Panc1 (cell line): Measurements from ENCODE around the gene IAPP. TPM values are rescaled to one million over a fixed set of nuclear protein-coding genes. Genes with fewer than 3 reads are reported as not detected.
"Not testable (repeated sequence)": the region's sequence is repeated elsewhere in the genome, so short reads cannot be mapped to it uniquely, and the experiment has no call there.

Experiments used
- ATAC-seq: fragments of 200-7000 bp; cut with Tn5 transposase; 2 replicates; pipeline ENCODE4 v1.9.1; 2020; ENCODE audit warnings: mild to moderate bottlenecking, moderate library complexity
- BruUV-seq: library from RNA; stranded (reverse); fragments of 400-500 nt; replicated peaks from 2 replicates; lab custom pipeline; 2021; lab: Mats Ljungman, UMichigan
- CTCF ChIA-PET: fragments of 300-600 bp; sonication (Branson Sonifier 250); formaldehyde crosslinking; loops from one replicate; lab custom pipeline; 2022; ENCODE audit warnings: antibody characterized with exemption; lab: Charles Lee
- POLR2A ChIA-PET: fragments of 300-600 bp; sonication (Branson Sonifier 250); formaldehyde crosslinking; loops from one replicate; lab custom pipeline; 2022; ENCODE audit warnings: antibody characterized with exemption; lab: Charles Lee
- DNase-seq: peaks from one replicate; pipeline ENCODE4 v3.0.0-alpha.2; 2010; ENCODE audit warnings: low read depth, low spot score
- H3K27ac ChIP-seq: 2 replicates; pipeline ENCODE4 v1.5.1; 2011; ENCODE audit warnings: mild to moderate bottlenecking, low read length, inconsistent platforms
- H3K27me3 ChIP-seq: fragments of 200-500 bp; sonication (Bioruptor generic); 2 replicates; pipeline ENCODE4 v1.6.0; 2014; ENCODE audit warnings: low read length, inconsistent platforms; ENCODE audit not compliant: control insufficient read depth, insufficient read depth
- H3K36me3 ChIP-seq: fragments of 200-500 bp; sonication (Bioruptor generic); 2 replicates; pipeline ENCODE4 v1.5.1; 2014; ENCODE audit warnings: inconsistent platforms, mild to moderate bottlenecking, low read length, moderate library complexity; ENCODE audit not compliant: control insufficient read depth, insufficient read depth
- H3K4me1 ChIP-seq: 2 replicates; pipeline ENCODE4 v1.5.1; 2011; ENCODE audit warnings: inconsistent platforms, mild to moderate bottlenecking, low read length, moderate library complexity; ENCODE audit not compliant: control insufficient read depth, insufficient read depth
- H3K4me3 ChIP-seq, 2 experiments: 2 replicates each; pipeline ENCODE4 v1.5.1; 2011 to 2012; ENCODE audit warnings: low read depth in 2 of 2, low read length in 2 of 2, mild to moderate bottlenecking in 2 of 2, inconsistent platforms in 1 of 2, moderate library complexity in 1 of 2
- H3K9me3 ChIP-seq: fragments of 200-500 bp; sonication (Bioruptor generic); 2 replicates; pipeline ENCODE4 v1.5.1; 2014; ENCODE audit warnings: low read depth, mild to moderate bottlenecking, inconsistent platforms, low read length, moderate library complexity; ENCODE audit not compliant: control insufficient read depth, insufficient read depth
- CTCF ChIP-seq: fragments of 450-650 bp; IDR thresholded peaks from 2 replicates; pipeline ENCODE4 v1.5.1; 2017; ENCODE audit warnings: mild to moderate bottlenecking
- POLR2AphosphoS5 ChIP-seq: IDR thresholded peaks from 2 replicates; pipeline ENCODE4 v1.6.1; 2012; ENCODE audit warnings: mild to moderate bottlenecking, low read depth, low read length, moderate library complexity
- SIN3A ChIP-seq: IDR thresholded peaks from 2 replicates; pipeline ENCODE4 v1.6.1; 2012; ENCODE audit warnings: low read depth, mild to moderate bottlenecking, low read length, moderate library complexity, borderline replicate concordance; ENCODE audit not compliant: insufficient read depth
- TCF7L2 ChIP-seq: IDR thresholded peaks from 2 replicates; pipeline ENCODE4 v1.6.1; 2011; ENCODE audit warnings: mild to moderate bottlenecking, low read depth, low read length, inconsistent platforms
- in situ Hi-C: cut with HindIII; loops from 2 replicates; pipeline ENCODE4 v1.10.0; 2016; ENCODE audit warnings: low sequenced_read_pairs, low pct_unique_long_range_greater_than_20kb
- intact Hi-C: fragments of 100-400 bp; cut with micrococcal nuclease; formaldehyde crosslinking; loops from one replicate; pipeline ENCODE4 v1.10.0; 2022; ENCODE audit not compliant: unreplicated experiment
- total RNA-seq: library from RNA; stranded (reverse); gene quantifications from one replicate; pipeline ENCODE4 v1.2.1, GENCODE V29; 2021; ENCODE audit not compliant: unreplicated experiment
- TF ChIP-seq, protein P1 (sequence below), 2 experiments: IDR thresholded peaks; 2 replicates each; pipeline ENCODE4 v1.6.1; 2011 to 2012; ENCODE audit warnings: low read depth in 2 of 2, control low read depth in 1 of 2, low read length in 1 of 2, mild to moderate bottlenecking in 1 of 2, moderate library complexity in 1 of 2; ENCODE audit not compliant: insufficient read depth in 1 of 2

The IAPP gene
- total RNA-seq, 1 experiment from 2014 or later, result not detected

GRCh38 chr12:21419009-21419699 is 46.5 kb downstream of the IAPP start:
- CTCF ChIA-PET, result not testable (repeated sequence)

GRCh38 chr12:21428241-21428640 is 55.5 kb downstream of the IAPP start:
- ChIA-PET POLR2A (no interaction called here), CTCF (no interaction called here)
- no peak for ATAC-seq
- no peaks in the 10 kb centered on the region for H3K9me3 ChIP-seq
- no peak for DNase-seq
- in situ Hi-C loops, result no loop called here
- no peaks in the 10 kb centered on the region for H3K4me1 ChIP-seq
- no peaks in the 10 kb centered on the region for H3K27me3 ChIP-seq
- no peak overlapping the region for H3K27ac ChIP-seq
- H3K4me3 ChIP-seq, result no peak overlapping the region
- no peaks in the 10 kb centered on the region for H3K36me3 ChIP-seq
- TF ChIP-seq SIN3A (no peak), POLR2AphosphoS5 (no peak), CTCF (no peak), TCF7L2 (no peak)
- TF ChIP-seq, protein P1, sequence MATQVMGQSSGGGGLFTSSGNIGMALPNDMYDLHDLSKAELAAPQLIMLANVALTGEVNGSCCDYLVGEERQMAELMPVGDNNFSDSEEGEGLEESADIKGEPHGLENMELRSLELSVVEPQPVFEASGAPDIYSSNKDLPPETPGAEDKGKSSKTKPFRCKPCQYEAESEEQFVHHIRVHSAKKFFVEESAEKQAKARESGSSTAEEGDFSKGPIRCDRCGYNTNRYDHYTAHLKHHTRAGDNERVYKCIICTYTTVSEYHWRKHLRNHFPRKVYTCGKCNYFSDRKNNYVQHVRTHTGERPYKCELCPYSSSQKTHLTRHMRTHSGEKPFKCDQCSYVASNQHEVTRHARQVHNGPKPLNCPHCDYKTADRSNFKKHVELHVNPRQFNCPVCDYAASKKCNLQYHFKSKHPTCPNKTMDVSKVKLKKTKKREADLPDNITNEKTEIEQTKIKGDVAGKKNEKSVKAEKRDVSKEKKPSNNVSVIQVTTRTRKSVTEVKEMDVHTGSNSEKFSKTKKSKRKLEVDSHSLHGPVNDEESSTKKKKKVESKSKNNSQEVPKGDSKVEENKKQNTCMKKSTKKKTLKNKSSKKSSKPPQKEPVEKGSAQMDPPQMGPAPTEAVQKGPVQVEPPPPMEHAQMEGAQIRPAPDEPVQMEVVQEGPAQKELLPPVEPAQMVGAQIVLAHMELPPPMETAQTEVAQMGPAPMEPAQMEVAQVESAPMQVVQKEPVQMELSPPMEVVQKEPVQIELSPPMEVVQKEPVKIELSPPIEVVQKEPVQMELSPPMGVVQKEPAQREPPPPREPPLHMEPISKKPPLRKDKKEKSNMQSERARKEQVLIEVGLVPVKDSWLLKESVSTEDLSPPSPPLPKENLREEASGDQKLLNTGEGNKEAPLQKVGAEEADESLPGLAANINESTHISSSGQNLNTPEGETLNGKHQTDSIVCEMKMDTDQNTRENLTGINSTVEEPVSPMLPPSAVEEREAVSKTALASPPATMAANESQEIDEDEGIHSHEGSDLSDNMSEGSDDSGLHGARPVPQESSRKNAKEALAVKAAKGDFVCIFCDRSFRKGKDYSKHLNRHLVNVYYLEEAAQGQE (IDR thresholded peaks at IDR 0.05; ENCODE audit: insufficient read depth in 1 of 2, low read depth in 2 of 2, low read length in 1 of 2), result no peak
- intact Hi-C loops, result no loop called here
- BruUV-seq, result no TSS peak

More at GRCh38 chr12:21419009-21419699, 46.5 kb downstream of the IAPP start:
- H3K36me3 ChIP-seq, intact Hi-C loops, BruUV-seq, H3K27ac ChIP-seq, ATAC-seq, H3K9me3 ChIP-seq, DNase-seq, in situ Hi-C loops, H3K4me3 ChIP-seq, H3K4me1 ChIP-seq, POLR2A ChIA-PET, H3K27me3 ChIP-seq: not testable (repeated sequence)

Other genes starting within 250 kb of the IAPP start
- gene SLCO1B1, start 241.7 kb upstream of the IAPP start, total RNA-seq, result not detected
- gene SLCO1A2, start 38.0 kb upstream of the IAPP start, total RNA-seq, result not detected
- 8.6 TPM for gene PYROXD1, start 64.8 kb downstream of the IAPP start, total RNA-seq
- gene RECQL, start 128.7 kb downstream of the IAPP start, total RNA-seq, result 42.3 TPM
- 40.8 TPM for gene GOLT1B, start 128.9 kb downstream of the IAPP start, total RNA-seq
- 0.13 TPM for gene SPX, start 153.4 kb downstream of the IAPP start, total RNA-seq
- gene GYS2, start 231.9 kb downstream of the IAPP start, total RNA-seq, result not detected